ENCODE results near the gene CREBBP.

Gene CREBBP

DNA sequence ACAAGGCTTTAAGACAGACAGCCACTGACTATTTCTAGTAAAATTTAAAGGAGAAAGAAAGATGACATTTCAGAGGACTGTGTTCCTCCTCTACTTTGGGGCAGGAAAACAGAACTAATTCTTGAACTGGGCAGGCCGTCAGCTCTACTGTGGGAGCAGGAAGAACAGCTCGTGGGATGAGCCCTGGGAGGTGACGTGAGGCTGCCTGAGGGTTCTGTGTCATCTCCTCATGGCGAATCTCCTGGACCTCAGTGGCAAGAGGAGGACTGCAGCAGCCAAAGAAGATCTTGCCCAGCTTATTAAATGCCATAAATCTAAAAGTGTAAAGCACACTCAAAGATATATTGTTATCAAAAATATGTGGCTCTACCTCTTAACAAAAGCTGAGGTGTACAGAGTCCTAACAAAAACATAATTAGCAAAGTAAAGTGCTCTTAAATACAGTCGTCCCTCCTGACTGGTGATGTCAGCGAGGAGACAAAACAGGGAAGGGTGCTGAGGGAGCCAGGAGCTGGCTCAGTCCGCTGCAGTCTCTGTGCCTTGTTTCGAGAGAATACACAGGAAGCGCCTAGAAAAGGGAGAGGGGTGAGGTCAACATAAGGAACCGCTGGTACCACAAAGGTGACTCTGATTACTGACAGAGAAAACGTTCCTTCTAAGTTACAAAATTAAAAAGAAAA is 58.0 kb downstream of the CREBBP start:
- no peak for DNase-seq

DNA sequence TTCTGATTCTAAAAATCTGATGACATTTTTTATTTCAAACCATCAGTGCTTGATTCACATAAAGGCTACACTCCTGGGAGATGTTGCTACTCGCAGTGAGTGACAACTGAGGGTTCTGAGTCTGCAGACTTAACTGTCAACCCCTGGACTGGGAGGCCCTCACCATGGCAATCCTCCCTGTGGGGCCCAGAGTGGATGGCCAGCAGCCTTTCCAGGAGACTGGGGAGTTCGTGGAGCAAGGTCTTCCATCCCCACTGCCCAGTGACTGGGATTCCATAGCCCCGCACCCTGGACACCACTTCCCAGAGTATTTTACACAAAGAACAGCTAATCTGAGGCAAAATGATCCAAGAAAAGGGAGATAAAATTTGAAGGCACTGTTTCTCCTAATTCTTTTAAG is 59.3 kb downstream of the CREBBP start:
- DNase-seq = no peak

DNA sequence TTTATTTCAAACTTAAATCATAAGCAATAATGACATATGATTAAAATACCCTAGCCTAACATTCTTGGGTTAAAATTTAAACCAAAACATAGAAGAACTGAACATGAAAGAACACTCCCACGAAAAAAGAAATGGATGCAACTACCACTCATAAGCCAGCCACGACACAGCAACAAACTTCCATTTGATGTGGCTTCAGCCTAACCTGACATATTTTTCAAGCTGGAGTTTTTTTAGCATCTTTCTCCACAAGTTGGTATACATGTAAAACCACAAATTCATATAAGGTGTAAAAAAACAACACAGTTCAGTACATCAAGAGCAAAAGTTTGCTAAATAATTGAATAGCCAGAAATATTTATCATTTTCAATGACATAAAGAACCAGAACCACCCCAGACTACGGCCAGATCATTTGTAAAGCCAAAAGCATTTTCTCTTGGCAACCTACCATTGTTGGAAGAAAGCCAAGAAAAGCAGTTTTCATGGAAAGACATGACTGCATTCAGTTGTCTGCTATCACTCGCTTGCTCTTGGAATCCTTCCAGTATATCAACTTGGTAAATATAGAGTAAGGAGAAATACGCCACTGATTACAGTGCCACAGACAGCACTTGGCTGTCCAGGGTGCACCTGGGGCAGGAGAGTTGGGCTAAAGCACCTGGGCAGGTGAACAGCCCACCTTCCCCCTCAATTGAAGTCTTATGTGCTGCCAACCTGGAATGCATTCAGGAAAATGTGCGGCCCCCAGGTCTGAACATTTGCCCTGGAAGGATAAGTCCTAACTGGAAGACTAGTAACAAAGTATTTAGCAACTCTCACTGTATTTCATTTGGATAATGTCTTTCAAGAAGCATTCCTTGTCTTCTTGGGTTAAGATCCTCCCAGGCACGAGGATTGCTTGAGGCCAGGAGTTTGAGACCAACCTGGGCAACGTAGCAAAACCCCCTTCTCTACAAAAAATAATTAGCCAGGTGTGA is 60.5 kb downstream of the CREBBP start:
- DNase-seq = peak; percentile 5

DNA sequence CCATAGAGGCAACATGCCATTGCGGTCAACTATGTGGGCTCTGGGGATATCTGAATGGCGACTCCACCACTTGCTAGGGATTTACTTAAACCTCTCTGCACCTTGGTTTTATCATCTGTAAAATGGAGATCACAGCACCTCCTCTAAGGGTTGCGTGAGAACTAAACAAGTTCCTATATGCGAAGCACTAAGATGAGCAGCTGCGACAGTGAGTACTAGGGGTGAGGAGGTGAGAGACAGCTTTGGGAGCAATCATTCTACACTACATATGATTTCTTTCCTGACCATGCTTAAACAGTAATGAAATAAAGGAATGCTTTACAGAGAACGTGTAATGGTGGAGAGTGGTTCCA is 61.4 kb downstream of the CREBBP start:
- DNase-seq = no peak

DNA sequence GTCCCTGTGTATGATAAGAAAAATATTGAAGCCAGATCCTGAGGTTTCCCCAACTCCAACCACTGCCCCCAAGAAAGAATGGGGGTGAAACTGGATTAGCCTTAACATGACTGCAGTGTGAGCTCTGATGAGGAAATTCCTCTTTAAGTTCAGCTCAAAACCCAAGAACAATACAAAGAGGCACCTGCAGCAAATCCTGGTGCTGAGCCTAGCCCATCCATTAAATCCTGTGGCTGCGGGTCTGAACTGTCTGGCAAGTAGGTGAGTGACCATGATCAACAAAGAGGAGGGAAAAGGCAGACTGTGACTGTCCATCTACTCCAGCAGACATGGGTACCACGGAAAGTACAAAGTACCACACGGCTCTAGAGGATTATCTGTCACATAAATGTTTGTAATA is 64.2 kb downstream of the CREBBP start:
- DNase-seq = no peak

DNA sequence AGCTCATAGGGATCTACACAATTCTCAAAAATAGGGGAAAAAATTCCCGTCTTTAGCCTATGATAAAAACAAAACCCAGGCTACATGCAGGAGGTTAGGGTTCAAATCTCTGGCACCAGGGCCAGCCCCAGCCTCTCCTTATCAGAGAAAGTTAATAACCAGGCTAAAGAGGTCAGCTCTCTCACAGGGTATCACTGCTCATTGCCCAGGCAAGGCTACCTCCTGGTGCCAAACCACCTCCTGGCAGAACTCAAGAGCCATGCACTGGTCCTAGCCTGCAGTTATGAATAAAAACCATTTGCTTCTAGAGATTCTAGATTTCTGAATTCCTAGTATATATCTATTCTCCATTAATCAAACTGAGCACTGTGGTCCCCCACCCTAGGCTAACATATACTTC is 65.8 kb downstream of the CREBBP start:
- DNase-seq = no peak

DNA sequence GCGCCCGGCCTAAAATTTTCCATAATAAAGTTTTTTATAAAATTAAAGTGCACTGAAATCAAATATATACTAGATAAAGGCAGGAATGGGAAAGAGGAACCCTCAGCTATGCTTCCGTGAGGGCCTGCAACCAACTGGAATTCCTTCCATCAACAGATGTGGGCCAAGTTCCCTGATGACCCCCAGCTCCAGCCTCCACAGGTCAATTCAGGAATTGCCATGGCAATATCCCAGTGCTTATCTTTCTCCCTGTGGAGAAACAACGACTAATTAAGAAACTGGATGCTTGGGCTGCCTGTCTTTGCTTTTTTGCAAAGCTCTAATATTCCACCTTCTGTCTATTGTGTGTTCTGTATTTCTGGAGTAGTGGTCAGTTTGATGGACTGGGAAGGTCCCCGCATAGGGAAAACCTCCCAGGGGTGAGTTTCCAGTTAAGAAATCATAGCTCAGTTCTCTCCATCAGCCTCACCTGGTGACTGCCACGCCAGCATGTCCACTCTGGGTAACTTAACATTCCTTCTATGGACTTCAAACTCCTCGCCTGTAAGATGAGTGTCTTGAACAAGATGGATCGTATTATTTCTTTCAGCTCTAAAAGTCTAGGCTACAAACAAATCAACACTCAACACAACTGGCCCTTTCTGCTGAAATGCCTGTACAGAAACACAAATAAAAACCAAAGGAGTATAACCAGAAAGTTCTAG is 67.9 kb downstream of the CREBBP start:
- DNase-seq = no peak

DNA sequence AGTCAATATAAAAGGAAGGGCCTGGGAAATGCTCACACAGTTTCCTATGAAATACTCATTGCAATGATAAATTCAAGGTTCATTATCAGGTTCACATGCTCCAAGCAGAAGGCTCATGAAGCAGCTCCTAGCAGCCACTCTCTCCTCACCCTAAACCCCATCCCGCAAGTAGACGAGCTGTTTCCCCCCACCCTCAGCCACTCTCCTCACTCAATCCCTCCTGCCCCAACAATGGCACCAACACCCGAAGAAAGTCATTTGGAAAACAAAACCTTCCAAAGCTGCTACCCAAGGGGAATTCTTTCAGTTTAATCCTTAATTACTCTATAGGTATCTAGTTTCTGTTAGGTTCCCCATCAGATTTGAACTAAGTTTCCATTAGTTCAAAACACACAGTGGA is 69.7 kb downstream of the CREBBP start:
- DNase-seq = no peak

DNA sequence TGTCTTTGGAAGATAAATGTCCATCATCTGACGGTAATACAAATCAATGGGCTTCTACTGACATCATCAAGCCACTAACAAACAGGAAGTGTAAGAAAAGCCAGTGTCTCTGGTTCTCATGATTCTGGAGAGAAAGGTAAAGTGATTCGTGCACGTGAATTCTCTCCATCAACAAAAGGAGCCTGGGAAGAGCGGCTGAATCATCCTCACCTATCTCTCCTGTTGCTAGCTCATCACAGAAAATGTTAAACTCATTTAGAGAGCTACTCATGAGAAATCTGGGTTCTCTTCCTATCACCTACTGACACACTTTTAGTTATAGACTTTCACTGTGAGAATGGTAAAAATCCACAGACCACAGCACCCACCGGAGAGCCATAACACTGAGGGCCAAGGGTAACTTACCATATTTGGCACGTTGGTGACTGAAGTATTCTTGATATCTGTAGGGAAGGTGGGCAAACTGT is 70.3 kb downstream of the CREBBP start:
- no peak for DNase-seq

DNA sequence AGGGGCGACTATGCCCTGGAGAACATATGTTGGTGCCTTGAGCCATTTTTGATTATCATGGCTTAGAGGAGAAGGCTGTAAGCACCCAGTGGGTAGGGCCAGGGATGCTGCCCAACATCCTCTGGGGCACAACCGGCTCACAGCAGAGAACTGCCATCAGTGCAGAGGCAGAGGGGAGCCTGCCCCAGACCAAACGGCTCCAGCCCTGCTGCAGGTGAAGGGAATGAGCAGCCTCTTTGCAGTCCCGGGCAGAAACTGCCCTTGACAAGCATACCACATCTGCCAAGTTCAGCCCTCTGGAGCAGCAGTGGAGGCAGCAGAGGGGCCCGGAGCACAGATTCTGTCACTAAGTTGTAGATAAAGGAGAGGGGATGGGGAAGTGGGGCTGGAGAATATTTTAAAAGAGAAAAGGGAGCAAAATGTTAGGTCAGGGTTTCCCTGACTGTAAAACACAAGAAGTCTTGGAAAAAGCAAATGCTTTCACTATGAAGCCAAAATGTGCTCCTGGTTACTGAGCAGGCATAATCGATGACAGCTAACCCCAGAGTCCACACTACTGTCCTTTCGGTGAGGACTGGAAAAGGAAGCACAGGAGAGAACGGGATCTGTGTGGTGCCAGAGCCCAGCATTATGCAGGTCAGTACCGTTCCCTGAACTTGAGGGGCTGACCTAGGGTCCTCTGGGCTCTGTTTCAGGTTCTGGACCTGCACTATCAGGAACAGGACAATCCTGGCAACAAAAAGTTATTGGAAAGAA is 72.0 kb downstream of the CREBBP start:
- DNase-seq = no peak

DNA sequence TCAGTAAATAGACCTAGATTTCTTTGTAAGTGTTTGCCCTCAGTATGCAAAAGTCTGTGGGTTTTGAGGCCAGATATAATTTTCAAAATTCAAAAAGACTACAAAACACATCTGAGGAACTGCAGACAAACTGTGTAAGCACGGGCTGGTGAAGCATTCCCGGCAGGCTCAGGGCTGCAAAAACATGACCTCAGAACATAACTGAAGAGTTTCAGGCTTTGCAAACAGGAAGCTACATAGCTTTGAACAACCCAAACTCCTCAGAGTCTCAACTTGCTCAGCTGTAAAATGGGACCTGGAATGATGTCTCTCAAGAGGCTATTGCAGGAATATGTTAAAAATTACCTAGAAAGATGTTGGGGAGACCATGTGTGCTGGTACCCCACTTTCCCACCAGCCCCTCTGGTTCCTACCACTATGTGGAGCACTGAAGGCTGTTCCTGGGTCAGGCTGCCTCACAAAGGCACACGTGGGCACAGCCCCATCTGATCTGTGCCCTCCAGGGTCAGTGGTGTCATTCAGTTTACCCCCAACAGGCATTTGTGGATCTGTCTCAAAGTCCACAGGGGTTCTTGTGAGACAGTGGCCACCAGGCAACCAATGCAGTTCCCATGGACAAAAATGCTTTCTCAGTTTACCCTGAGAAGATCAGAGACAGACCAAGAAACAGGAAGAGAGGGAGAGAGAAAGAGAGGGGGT is 72.9 kb downstream of the CREBBP start:
- no peak for DNase-seq

DNA sequence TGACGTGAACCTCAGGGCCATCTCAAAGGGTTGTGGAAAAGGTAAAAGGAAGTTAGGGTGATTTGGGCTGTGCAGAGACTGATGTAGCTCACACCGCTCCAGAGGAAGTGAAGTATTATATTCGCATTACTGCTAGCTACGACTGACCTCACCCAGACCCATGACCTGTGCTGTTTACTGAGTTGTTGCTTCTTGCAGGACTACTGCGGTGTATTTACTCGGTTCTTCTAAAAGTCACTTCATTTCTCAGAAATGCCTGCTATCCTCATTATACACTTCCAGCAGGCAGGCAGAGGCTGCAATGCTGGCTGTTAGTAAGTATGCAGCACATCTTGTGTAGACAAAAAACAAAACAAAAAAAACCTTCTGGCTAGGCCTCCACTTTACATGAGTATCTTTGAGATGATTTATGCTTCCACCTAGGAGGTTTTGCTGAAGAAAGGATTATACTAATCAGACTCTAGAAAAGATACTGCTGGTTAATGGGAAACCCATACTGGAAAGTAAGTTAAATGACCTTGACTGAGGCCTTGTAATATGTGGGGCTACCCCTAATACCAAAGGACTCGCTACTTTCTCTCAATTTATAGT is 76.0 kb downstream of the CREBBP start:
- no peak for DNase-seq

DNA sequence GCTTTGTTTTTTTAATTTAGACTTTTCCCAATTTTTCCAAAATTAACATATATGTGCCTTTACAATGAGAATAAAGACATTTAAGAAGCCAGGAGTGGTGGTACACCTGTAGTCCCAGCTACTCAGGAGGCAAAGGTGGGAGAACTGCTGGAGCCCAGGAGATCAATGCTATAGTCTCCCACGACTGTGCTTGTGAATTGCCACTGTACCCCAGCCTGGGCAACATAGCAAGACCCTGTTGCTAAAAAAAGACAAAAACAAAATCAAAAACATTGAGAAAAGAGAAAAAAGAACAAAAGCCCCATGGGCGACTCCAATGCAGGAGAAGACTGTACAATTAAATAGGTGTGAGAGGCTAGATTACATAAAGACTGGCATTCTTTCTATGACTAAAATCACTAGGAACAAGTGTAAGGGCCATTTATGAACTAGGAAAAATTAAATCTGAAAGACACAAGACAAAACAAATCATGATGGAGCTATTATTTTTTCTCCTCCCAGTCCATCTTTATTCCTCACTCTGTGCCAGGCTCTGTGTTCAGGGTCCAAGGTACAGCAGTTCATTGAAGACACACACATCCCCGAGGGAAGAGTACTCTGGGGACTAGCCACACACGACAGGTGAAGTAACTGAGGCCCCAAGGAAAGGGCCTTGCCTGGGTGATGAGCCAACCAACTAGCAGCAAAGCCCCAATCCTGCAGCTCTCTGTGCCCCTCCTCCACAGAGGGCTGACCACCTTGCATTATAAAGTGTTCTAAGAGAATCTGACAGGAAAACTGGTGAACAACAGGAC is 79.8 kb downstream of the CREBBP start:
- no peak for DNase-seq

DNA sequence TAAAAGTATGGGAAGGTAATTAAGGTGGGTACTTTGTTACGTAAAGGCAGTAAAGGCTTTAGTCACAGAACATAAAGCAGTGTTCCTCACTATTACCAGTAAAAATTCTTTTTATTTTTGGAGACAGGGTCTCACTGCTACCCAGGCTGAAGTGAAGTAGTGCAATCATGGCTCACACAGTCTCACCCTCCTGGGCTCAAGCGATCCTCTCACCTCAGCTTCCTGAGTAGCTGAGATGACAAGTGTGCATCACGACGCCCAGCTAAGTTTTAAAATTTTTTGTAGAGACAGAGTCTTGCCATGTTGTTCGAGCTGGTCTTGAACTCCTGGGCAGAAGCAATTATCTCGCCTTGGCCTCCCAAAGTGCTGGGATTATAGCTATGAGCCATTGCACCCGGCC is 80.5 kb downstream of the CREBBP start:
- DNase-seq = no peak

DNA sequence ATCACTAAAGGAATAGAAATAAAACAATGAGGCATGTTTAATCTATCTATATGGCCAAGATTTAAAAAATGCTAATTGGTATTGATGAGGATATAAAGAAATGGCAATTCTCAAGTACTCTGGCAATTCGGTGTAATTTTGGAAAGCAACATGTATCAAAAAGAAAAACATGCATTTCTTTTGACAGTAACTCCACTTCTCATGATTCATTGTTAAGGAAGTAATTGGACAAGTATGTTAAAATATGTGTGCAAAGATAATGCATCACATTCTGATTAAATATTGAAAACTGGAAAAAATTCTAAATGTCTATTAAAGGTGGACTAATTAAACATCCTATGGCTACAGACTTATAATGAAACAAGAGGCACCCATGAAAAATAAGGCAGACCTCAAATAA is 81.2 kb downstream of the CREBBP start:
- no peak for DNase-seq

DNA sequence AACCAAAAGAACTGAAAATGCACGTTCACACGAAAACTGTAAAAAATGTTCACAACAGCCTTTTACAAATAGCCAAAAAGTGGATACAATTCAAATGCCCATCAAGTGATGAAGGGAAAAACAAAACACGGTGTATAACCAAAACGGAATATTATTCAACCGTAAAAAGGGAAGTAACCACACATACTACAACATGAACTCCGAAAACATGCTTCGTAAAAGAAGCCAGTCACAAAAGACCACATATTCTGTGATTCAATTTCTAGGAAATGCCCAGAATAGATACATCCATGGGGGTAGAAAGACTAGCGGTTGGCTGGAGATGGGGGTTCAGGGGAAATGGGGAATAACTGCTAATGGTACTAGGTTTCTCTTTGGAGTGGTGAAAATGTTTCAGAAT is 81.7 kb downstream of the CREBBP start:
- no peak for DNase-seq

DNA sequence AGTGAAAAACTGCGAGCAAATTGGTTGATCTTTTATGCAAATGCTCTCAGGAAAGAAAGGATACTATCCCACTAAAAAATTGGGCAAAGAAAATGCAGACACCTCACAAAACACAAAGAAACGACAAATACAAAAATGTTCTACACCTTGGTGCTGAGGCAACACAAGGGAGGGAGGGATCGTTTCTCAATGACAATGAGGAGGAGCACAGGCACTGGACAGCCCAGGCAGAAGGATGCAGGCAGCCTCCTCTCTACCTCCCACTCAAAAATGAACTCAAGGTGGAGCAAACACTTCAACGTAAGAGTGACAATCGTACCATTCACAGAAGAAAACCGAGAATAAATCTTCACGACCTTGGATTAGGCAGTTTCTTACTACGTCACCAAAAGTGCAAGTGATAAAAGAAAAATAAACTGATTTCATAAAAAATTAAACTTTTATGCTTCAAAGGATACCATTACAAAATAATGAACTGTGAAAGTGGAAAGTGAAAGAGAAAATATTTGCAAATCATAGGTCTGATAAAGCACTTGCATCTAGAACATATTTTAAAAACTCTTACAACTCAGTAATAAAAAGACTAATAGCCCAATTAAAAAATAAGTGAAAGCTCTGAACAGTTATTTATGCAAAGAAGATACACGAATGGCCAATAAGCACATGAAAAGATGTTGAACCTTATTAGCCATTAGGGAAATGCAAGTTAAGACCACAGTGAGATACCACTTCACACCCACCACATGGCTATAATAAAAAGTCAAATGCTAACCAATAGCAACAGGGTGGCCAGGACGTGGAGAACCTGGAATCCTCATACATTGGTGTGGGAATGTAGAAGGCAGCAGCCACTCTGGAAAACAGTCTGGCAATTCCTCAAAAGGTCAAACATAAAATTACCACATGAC is 82.4 kb downstream of the CREBBP start:
- no peak for DNase-seq

DNA sequence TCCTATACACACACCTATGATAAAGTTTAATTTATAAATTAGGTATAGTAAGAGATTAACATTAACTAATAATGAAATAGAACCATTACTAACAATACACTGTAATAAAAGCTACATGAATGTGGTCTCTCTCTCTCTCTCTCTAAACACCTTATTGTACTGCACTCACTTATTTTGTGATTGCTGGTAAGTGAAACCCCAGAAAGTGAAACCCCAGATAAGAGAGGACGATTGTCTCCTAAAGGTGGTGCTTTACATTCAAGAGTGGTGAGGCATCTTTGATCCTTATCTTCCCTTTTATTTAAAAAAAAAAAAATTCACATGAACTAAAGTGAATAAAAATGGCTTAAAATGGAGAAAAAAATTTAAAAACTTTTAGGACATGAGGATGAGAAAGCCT is 83.0 kb downstream of the CREBBP start:
- no peak for DNase-seq

DNA sequence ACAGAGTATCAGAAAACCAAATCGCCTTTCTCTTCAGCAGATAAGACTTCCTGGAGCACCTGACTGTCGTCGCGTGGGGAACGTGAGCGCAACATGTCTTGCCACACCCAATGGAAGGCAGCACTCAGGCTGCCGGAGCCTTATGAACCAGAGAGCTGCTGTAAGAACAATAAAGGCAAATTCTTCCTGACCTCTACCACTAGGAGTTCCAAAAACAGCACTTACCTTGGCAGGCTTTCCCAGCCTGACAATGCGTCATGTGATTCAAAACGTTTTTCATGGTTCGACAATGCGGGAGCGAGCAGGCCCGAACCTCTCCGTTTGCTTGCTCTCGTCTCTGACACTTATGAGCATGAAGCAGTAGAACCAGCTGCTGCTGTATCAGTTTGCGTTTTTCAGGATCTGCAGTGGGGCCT is 87.3 kb downstream of the CREBBP start:
- DNase-seq = no peak

DNA sequence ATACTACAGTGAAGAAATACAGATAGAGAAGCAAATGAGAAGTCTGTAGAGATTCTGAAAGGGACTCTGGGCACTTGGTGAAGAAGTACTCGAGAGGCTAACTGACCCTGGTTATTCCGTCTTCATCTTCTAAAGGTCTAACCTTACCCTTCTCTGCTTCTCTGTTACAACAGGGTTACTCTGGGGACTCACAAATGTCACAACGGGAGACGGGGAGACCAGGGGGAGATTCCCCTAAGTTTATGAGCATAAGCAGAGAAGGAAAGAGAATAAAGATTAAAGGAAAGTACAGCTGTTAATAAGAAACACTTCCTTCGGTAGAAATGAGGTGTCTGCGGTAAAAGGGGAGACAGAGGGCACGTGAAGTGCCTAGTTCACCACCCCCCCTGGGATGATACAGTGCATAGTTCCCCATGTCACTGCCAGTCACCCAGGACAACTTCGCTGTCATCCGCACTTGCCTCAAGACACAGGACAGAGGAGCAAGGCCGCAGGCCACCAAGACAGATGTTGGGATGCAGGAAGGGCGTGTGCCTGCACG is 88.0 kb downstream of the CREBBP start:
- no peak for DNase-seq
